DOHH2 (cell line): ENCODE data around the gene DHRS7B.
"Not testable (repeated sequence)": the region's sequence is repeated elsewhere in the genome, so short reads cannot be mapped to it uniquely, and the experiment has no call there.

Source experiments
- H3F3A ChIP-seq: fragments of 200-600 bp; sonication (generic), shearing (Covaris generic); 2 replicates; pipeline ENCODE4 v1.6.0; 2016; ENCODE audit warnings: antibody characterized with exemption, mild to moderate bottlenecking; ENCODE audit not compliant: control insufficient read depth, insufficient read depth
- H3K27ac ChIP-seq: fragments of 200-600 bp; sonication (generic); 2 replicates; pipeline ENCODE4 v1.5.1; 2014; ENCODE audit warnings: low read depth, mild to moderate bottlenecking, low read length, moderate library complexity
- H3K27me3 ChIP-seq: fragments of 200-600 bp; sonication (generic); 2 replicates; pipeline ENCODE4 v1.6.1; 2014; ENCODE audit warnings: mild to moderate bottlenecking, low read length, mixed read lengths; ENCODE audit not compliant: control insufficient read depth
- H3K36me3 ChIP-seq: fragments of 200-600 bp; sonication (generic); 2 replicates; pipeline ENCODE4 v1.6.1; 2014; ENCODE audit warnings: mild to moderate bottlenecking, low read length, moderate library complexity, mixed read lengths; ENCODE audit not compliant: control insufficient read depth
- H3K4me1 ChIP-seq: fragments of 200-600 bp; sonication (generic); 2 replicates; pipeline ENCODE4 v1.6.1; 2014; ENCODE audit warnings: mild to moderate bottlenecking, low read length, mixed read lengths; ENCODE audit not compliant: control insufficient read depth
- H3K4me2 ChIP-seq: fragments of 200-600 bp; sonication (generic); 2 replicates; pipeline ENCODE4 v1.6.0; 2014; ENCODE audit warnings: mild to moderate bottlenecking, low read length, moderate library complexity
- H3K4me3 ChIP-seq: fragments of 200-600 bp; sonication (generic); 2 replicates; pipeline ENCODE4 v1.5.1; 2014; ENCODE audit warnings: mild to moderate bottlenecking, low read length, mixed read lengths
- H3K79me2 ChIP-seq: fragments of 200-600 bp; sonication (generic); 2 replicates; pipeline ENCODE4 v1.6.1; 2014; ENCODE audit warnings: mild to moderate bottlenecking, low read length, mixed read lengths; ENCODE audit not compliant: control insufficient read depth
- H3K9me2 ChIP-seq: fragments of 200-600 bp; sonication (generic); replicated peaks from 2 replicates; pipeline ENCODE4 v1.6.1; 2014; ENCODE audit warnings: mild to moderate bottlenecking, low read length, mixed read lengths; ENCODE audit not compliant: control insufficient read depth
- H3K9me3 ChIP-seq: fragments of 200-600 bp; sonication (generic); 2 replicates; pipeline ENCODE4 v1.6.1; 2014; ENCODE audit warnings: antibody characterized with exemption, low read length, mixed read lengths; ENCODE audit not compliant: control insufficient read depth, insufficient read depth
- H4K20me1 ChIP-seq: fragments of 200-600 bp; sonication (generic); 2 replicates; pipeline ENCODE4 v1.6.0; 2014; ENCODE audit warnings: low read depth, mild to moderate bottlenecking, antibody characterized with exemption, low read length, moderate library complexity; ENCODE audit not compliant: control insufficient read depth, insufficient read depth
- CTCF ChIP-seq: fragments of 200-600 bp; sonication (generic); IDR thresholded peaks from one replicate; pipeline ENCODE4 v1.5.1; 2014; ENCODE audit warnings: antibody characterized with exemption, mild to moderate bottlenecking, low read depth, low read length; ENCODE audit not compliant: poor library complexity, severe bottlenecking
- EZH2phosphoT487 ChIP-seq: fragments of 200-600 bp; sonication (generic); IDR thresholded peaks from 2 replicates; pipeline ENCODE4 v1.6.1; 2017; ENCODE audit warnings: borderline replicate concordance, mild to moderate bottlenecking, antibody characterized with exemption, low read length, moderate library complexity, mixed read lengths

The DHRS7B gene

GRCh38 chr17:21079196-21079595 lies 47.6 kb upstream of the DHRS7B start:
- TF ChIP-seq CTCF (no peak), EZH2phosphoT487 (no peak)
- Histone ChIP-seq H3K27ac (no peak overlapping the region), H3K4me2 (no peak overlapping the region)

GRCh38 chr17:21082001-21082436 lies 44.7 kb upstream of the DHRS7B start:
- Histone ChIP-seq H3K27ac (no peak overlapping the region), H3K4me2 (no peak overlapping the region), H3K9me3 (peaks cover 10% of the 10 kb centered on the region), H4K20me1 (no peaks in the 10 kb centered on the region), H3K27me3 (no peaks in the 10 kb centered on the region), H3K9me2 (no peaks in the 10 kb centered on the region), H3F3A (no peaks in the 10 kb centered on the region; the same call in 1 of the 2 replicates), H3K36me3 (no peaks in the 10 kb centered on the region), H3K4me3 (no peak overlapping the region), H3K79me2 (no peaks in the 10 kb centered on the region), H3K4me1 (peaks cover 23% of the 10 kb centered on the region)
- TF ChIP-seq CTCF: no peak
- TF ChIP-seq EZH2phosphoT487: no peak

More at GRCh38 chr17:21079196-21079595, 47.6 kb upstream of the DHRS7B start:
- H3K9me2 ChIP-seq: no peaks in the 10 kb centered on the region
- H3K79me2 ChIP-seq: no peaks in the 10 kb centered on the region
- no peaks in the 10 kb centered on the region for H3K9me3 ChIP-seq
- no peak overlapping the region for H3K4me3 ChIP-seq
- no peaks in the 10 kb centered on the region for H4K20me1 ChIP-seq
- H3K36me3 ChIP-seq: no peaks in the 10 kb centered on the region
- H3F3A ChIP-seq: no peaks in the 10 kb centered on the region; the same call in 1 of the 2 replicates
- H3K4me1 ChIP-seq: peaks cover 15% of the 10 kb centered on the region
- H3K27me3 ChIP-seq: no peaks in the 10 kb centered on the region

- H3K27ac ChIP-seq, H3K9me2 ChIP-seq, H3F3A ChIP-seq, H3K27me3 ChIP-seq, H3K9me3 ChIP-seq, H4K20me1 ChIP-seq, H3K79me2 ChIP-seq, H3K36me3 ChIP-seq: not testable (repeated sequence)
- Histone ChIP-seq H3K4me3 (peak overlapping the region; percentile 45; the same call in 1 of the 2 replicates), H3K4me1 (peaks cover 37% of the 10 kb centered on the region), H3K4me2 (peak overlapping the region; percentile 43)
Observed at GRCh38 chr17:21085280-21085679, 41.5 kb upstream of the DHRS7B start.

GRCh38 chr17:21085707-21086106 lies 41.1 kb upstream of the DHRS7B start:
- Histone ChIP-seq H3K4me2 (peak overlapping the region; percentile 43), H3F3A (no peaks in the 10 kb centered on the region; the same call in 1 of the 2 replicates), H3K9me3 (peaks cover 10% of the 10 kb centered on the region), H3K4me1 (peaks cover 41% of the 10 kb centered on the region), H3K36me3 (no peaks in the 10 kb centered on the region), H3K27ac (no peak overlapping the region), H3K9me2 (no peaks in the 10 kb centered on the region), H4K20me1 (no peaks in the 10 kb centered on the region), H3K79me2 (no peaks in the 10 kb centered on the region), H3K27me3 (no peaks in the 10 kb centered on the region), H3K4me3 (peak overlapping the region; percentile 45)
- TF ChIP-seq EZH2phosphoT487 (no peak), CTCF (no peak)
